ENCODE results near the gene CD83. TPM values are rescaled to one million over a fixed set of nuclear protein-coding genes. Genes with fewer than 3 reads are reported as not detected.
"Not testable (repeated sequence)": the region's sequence is repeated elsewhere in the genome, so short reads cannot be mapped to it uniquely, and the experiment has no call there.

CD83 gene, protein sequence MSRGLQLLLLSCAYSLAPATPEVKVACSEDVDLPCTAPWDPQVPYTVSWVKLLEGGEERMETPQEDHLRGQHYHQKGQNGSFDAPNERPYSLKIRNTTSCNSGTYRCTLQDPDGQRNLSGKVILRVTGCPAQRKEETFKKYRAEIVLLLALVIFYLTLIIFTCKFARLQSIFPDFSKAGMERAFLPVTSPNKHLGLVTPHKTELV
- 0.11 TPM for total RNA-seq

DNA sequence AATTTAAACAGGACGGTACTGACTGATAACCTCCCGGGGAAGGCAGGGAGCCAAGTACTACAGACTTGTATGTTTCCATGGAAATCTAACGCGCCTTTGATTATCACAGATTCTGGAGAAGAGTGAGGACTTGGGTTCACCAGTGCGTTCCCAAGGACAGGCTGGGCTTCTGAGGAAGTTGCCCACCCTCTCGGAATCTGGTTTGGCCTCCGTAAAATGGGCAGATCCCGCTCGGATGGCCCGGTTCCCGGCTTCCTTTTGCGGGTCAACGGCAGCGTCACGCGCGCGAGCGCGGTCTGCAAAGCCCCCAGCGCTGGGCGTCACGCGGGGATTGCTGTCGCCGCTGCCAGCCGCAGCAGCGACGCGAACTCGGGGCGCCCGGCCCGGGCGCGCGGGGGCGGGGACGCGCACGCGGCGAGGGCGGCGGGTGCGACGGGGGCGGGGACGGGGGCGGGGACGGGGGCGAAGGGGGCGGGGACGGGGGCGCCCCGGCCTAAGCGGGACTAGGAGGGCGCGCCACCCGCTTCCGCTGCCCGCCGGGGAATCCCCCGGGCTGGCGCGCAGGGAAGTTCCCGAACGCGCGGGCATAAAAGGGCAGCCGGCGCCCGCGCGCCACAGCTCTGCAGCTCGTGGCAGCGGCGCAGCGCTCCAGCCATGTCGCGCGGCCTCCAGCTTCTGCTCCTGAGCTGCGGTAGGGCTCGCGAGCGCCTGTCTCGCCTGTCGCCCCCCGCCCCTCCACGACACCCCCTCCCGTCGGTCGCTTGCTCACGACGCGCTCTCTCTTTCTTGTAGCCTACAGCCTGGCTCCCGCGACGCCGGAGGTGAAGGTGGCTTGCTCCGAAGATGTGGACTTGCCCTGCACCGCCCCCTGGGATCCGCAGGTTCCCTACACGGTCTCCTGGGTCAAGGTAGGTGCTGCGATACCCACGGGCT is at the start of gene CD83:
Gene CD83 (plus strand): TSS at position 615 of the 933 bp plus-strand sequence. CDS start 40 bp downstream, at position 655.
- intact Hi-C loops (cut with DNase I) = no loop called here
- Histone ChIP-seq H3K36me3 (no peaks in the 10 kb centered on the region), H3K4me1 (peaks cover 0 to 5% of the 10 kb centered on the region in 2 donors), H3K27ac (no peak within 1 kb of the TSS), H3K9me3 (no peaks in the 10 kb centered on the region), H3K4me3 (peak within 1 kb of the TSS; percentile 66 to 85), H3K27me3 (no peaks in the 10 kb centered on the region)
- peak in 1 of 2 donors; percentile 73 for DNase-seq (ENCODE audit: low spot score in 2 of 2)
- TF ChIP-seq, protein P1, sequence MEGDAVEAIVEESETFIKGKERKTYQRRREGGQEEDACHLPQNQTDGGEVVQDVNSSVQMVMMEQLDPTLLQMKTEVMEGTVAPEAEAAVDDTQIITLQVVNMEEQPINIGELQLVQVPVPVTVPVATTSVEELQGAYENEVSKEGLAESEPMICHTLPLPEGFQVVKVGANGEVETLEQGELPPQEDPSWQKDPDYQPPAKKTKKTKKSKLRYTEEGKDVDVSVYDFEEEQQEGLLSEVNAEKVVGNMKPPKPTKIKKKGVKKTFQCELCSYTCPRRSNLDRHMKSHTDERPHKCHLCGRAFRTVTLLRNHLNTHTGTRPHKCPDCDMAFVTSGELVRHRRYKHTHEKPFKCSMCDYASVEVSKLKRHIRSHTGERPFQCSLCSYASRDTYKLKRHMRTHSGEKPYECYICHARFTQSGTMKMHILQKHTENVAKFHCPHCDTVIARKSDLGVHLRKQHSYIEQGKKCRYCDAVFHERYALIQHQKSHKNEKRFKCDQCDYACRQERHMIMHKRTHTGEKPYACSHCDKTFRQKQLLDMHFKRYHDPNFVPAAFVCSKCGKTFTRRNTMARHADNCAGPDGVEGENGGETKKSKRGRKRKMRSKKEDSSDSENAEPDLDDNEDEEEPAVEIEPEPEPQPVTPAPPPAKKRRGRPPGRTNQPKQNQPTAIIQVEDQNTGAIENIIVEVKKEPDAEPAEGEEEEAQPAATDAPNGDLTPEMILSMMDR (IDR thresholded peaks at IDR 0.05) = no peak

DNA sequence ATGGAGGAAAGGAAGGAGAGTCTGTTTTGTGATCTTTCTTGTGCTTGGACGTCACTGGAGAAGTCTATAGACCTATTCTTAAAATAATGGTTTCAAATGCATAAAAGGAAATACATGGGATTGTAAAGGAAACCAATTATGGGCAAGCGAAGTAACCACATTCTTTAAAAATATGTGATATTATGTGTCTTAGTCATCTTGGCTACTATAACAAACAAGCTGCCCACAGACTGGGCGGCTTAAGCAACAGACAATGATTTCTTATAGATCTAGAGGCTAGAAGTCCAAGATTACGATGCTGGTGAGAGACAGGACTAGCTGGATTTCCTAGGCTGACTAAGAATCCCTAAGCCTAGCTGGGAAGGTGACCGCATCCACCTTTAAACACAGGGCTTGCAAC is 49.4 kb upstream of the CD83 start:
- intact Hi-C loops (cut with DNase I) = loop anchor here (5.0 kb wide), 1 partner anchor 271 kb away; no protein-coding TSS in a partner anchor
- H3K27ac ChIP-seq = no peak overlapping the region
- no peak overlapping the region for H3K4me3 ChIP-seq
- no peak for DNase-seq (ENCODE audit: low spot score in 2 of 2)
- H3K9me3 ChIP-seq = no peaks in the 10 kb centered on the region
- TF ChIP-seq, protein P1 (IDR thresholded peaks at IDR 0.05) = no peak
- H3K36me3 ChIP-seq = no peaks in the 10 kb centered on the region
- H3K4me1 ChIP-seq = no peaks in the 10 kb centered on the region
- H3K27me3 ChIP-seq = no peaks in the 10 kb centered on the region

DNA sequence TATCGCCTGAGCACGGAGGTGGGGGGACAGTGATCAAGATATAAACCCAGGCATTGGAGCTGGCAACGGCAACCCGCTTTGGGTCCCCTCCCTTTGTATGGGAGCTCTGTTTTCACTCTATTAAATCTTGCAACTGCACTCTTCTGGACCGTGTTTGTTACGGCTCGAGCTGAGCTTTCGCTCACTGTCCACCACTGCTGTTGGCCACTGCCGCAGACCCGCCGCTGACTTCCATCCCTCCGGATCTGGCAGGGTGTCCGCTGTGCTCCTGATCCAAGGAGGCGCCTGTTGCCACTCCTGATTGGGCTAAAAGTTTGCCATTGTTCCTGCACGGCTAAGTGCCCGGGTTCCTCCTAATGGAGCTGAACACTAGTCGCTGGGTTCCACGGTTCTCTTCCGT is 48.9 kb upstream of the CD83 start:
- intact Hi-C loops (cut with DNase I) = loop anchor here (5.0 kb wide), 1 partner anchor 271 kb away; no protein-coding TSS in a partner anchor
- no peaks in the 10 kb centered on the region for H3K36me3 ChIP-seq
- H3K27me3 ChIP-seq = no peaks in the 10 kb centered on the region
- no peaks in the 10 kb centered on the region for H3K4me1 ChIP-seq
- no peak for DNase-seq (ENCODE audit: low spot score in 2 of 2)
- H3K27ac ChIP-seq = no peak overlapping the region
- H3K9me3 ChIP-seq = no peaks in the 10 kb centered on the region
- no peak overlapping the region for H3K4me3 ChIP-seq
- TF ChIP-seq, protein P1 (IDR thresholded peaks at IDR 0.05) = no peak

DNA sequence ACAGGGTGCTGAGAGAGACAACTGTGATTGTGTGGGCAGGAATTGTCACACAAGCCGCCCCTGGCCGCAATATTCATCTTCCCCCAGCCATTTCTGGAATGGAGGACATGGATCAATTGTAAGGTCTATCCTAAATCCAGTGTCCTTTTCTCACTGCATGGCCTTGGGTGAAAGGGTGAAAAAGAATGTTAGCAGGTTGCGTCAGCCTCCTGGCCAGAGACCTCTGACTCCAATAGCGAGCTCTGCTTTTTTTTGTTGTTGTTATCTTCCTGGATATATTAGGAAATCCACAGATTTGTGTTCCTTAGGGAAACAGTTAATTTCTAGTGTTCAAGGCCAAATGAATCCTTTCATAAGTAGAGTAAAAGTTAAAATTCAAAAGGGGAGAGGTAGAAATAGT is 47.1 kb upstream of the CD83 start:
- TF ChIP-seq, protein P1 (IDR thresholded peaks at IDR 0.05) = no peak
- Histone ChIP-seq H3K9me3 (no peaks in the 10 kb centered on the region), H3K27me3 (no peaks in the 10 kb centered on the region), H3K36me3 (no peaks in the 10 kb centered on the region), H3K4me1 (no peaks in the 10 kb centered on the region), H3K27ac (no peak overlapping the region), H3K4me3 (no peak overlapping the region)
- intact Hi-C loops (cut with DNase I) = no loop called here
- no peak for DNase-seq (ENCODE audit: low spot score in 2 of 2)

DNA sequence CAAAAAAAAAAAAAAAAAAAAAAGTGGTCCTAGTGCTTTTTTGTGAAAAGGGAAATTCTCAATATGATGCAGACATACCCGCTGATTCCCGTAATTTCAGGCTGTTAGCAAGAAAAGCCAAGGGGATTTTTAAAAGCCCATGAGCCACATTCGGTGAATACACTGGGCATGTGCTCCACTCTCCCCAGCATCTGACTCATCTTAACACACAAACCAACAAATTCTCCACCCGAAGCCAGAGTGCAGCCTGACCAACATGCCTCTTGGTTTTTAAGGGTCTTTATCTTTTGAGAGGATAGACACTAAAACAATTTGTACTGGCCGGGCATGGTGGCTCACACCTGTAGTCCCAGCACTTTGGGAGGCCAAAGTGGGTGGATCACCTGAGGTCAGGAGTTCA is 45.5 kb upstream of the CD83 start:
- Histone ChIP-seq H3K4me1 (no peaks in the 10 kb centered on the region), H3K4me3 (no peak overlapping the region), H3K27ac (no peak overlapping the region), H3K36me3 (no peaks in the 10 kb centered on the region), H3K27me3 (no peaks in the 10 kb centered on the region), H3K9me3 (no peaks in the 10 kb centered on the region)
- intact Hi-C loops (cut with DNase I) = no loop called here
- DNase-seq (ENCODE audit: low spot score in 2 of 2) = no peak
- TF ChIP-seq, protein P1 (IDR thresholded peaks at IDR 0.05) = no peak

DNA sequence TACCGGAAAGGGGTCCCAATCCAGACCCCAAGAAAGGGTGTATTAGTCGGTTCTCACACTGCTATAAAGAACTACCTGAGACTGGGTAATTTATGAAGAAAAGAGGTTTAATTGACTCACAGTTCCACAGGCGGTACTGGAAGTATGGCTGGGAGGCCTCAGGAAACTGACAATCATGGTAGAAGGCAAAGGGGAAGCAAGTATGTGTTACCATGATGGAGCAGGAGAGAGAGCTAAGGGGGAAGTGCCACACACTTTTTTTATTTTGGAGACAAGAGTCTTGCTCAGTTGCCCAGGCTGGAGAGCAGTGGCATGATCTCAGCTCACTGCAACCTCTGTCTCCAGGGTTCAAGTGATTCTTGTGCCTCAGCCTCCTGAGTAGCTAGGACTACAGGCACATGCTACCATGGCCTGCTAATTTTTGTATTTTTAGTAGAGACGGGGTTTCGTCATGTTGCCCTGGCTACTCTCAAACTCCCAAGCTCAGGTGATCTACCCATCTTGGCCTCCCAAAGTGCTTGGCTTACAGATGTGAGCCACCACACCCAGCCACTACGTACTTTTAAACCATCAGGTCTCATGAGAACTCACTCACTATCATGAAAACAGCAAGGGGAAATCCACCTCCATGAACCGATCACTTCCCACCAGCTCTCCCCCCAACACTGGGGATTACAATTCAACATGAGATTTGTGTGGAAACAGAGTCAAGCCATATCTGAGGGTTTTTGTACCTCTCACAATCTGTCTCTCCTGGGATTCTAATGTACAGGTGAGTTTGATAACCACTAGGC is 43.8 kb upstream of the CD83 start:
- H3K9me3 ChIP-seq; H3K4me1 ChIP-seq; intact Hi-C loops (cut with DNase I); H3K27me3 ChIP-seq; H3K27ac ChIP-seq; H3K4me3 ChIP-seq; DNase-seq (ENCODE audit: low spot score in 2 of 2); H3K36me3 ChIP-seq: not testable (repeated sequence)

Measured in ascending aorta (tissue), 2 donors.